Left renal pelvis (tissue), 4 donors: ENCODE data around the gene RNF31. TPM values are rescaled to one million over a fixed set of nuclear protein-coding genes. Genes with fewer than 3 reads are reported as not detected.
"Not testable (repeated sequence)": the region's sequence is repeated elsewhere in the genome, so short reads cannot be mapped to it uniquely, and the experiment has no call there.

Experiments used
- DNase-seq, 4 donors: peaks; one replicate each; pipeline ENCODE4 v3.0.0-alpha.2; 2013; ENCODE audit warnings: low read depth in 4 of 4, low spot score in 3 of 4
- polyA plus RNA-seq, 4 donors: library from polyadenylated mRNA; unstranded; fragments of 120-200 nt; gene quantifications; one replicate each; pipeline ENCODE4 v1.2.1, GENCODE V29; 2013; ENCODE audit not compliant: insufficient read length in 4 of 4

RNF31 gene
- 10 to 100 TPM; 44.8 to 59.8 (median 47.4) TPM for polyA plus RNA-seq

DNA sequence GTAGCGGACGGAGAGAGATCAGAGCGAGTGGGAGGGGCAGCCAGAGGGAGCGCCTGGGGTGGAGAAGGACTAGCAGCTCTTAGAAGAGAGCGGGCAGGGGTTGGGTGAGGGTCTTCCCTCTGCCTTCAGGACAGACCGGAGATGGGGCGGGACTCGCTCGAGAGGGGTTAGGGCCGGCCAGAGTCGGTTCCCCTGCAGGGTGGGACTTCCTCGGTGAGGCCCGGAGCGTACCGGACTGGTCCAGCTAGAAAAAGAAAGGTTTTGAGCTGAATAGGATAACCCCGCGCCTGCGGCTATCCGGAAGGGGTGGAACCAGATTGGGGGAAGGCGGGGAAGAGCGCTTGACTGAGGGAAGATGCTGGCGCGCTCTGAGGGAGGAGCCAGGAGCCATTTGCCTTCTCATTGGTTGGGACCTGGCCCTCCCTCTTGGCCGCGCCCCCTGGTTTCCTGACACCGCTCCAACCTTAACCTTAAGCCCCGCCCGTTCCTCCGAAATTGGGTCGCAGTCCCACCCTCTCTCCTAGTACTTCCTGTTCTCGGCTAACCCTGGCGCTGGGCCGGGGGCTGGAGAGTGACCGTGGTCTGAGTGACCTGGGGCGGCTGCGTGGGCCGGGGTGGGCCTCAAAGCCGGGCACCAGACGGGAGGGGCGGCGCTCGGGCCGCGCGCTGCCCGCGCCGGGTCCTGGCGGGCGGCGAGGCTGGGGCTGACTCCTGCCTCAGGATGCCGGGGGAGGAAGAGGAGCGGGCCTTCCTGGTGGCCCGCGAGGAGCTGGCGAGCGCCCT lies at the start of gene RNF31:
RNF31 (plus strand) TSS at position 521 of the 783 bp plus-strand sequence; CDS start at position 722, 201 bp downstream.
- peak; percentile 95 to 97 (median 96) for DNase-seq

DNA sequence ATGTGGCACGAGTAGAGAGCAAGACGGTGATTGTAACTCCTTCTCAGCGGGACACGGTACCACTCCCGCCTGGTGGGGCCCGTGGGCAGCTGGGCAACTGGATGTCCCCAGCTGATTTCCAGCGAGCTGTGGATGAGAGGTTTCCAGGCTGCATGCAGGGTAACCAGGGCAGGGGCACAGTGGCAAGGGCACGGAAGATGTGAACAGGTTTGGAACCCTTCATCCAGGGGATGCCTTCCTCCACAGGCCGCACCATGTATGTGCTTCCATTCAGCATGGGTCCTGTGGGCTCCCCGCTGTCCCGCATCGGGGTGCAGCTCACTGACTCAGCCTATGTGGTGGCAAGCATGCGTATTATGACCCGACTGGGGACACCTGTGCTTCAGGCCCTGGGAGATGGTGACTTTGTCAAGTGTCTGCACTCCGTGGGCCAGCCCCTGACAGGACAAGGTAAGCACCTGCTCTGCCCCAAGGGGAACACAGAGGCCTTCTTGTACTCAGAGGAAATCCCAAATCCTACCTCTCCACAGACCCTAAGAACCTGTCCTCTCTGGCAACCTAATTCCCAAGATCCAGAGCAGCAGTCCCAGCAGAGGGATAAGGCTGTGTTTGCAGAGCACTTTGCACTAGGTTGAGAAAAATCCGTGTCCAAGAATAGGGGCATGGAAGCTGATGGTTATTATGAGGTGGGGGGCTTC lies 48.9 kb upstream of the RNF31 start:
- no peak for DNase-seq

DNA sequence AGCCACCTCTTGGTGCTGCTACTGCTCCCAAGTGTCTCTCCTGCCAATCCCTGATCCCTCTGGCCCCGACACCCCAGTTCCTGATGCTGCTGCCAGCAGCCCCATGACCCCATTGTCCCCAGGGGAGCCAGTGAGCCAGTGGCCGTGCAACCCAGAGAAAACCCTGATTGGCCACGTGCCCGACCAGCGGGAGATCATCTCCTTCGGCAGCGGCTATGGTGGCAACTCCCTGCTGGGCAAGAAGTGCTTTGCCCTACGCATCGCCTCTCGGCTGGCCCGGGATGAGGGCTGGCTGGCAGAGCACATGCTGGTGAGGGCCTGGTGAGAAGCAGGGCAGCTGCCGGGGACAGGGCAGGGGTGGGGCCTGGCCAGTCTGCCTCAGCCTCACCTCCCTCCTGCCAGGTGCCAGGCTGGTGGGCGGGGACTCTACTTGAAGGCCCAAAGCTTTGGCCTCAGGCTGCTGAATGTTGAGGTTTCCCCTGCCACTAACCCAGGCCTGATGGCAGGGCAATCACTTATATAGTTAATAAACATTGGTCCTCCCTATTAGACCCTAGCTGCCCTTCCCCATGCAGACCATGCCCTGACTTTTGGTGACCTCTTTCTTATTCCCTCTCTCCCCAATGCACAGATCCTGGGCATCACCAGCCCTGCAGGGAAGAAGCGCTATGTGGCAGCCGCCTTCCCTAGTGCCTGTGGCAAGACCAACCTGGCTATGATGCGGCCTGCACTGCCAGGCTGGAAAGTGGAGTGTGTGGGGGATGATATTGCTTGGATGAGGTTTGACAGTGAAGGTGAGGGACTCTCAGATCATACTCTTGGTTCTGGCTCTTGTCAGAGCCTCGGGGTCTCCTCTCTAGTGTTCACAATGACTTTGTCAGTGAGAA lies 48.1 kb upstream of the RNF31 start:
- no peak for DNase-seq

GRCh38 chr14:24100197-24100981 lies 46.9 kb upstream of the RNF31 start:
- no peak for DNase-seq

GRCh38 chr14:24100982-24101494 lies 46.3 kb upstream of the RNF31 start:
- no peak for DNase-seq

DNA sequence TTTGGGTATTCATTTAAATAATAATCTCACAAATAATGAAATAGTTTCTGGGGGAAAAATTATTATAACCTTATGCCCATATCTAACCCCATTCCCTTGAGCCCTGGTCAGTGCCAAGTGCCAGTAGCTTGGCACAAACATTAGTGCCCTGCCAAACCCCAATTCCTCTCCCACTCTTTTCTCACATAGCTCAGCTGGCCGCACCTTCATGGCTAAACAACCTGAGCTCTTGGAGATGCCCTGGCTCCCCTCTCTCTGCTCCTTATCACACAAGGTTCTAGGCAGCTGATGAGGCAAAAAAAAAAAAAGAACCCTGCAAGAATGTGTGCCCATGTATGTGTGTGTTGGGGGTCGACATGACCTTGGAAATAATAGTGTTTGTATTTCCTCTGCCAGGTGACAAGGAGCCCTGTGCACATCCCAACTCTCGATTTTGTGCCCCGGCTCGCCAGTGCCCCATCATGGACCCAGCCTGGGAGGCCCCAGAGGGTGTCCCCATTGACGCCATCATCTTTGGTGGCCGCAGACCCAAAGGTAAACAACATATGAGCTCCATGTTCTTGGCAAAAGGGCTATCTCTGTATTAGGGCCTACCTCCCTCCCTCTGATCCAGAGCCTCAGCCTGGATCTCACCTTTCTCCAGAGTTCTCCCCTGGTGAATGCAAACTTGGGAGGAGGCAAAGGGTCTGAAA lies 44.8 kb upstream of the RNF31 start:
- no peak for DNase-seq

DNA sequence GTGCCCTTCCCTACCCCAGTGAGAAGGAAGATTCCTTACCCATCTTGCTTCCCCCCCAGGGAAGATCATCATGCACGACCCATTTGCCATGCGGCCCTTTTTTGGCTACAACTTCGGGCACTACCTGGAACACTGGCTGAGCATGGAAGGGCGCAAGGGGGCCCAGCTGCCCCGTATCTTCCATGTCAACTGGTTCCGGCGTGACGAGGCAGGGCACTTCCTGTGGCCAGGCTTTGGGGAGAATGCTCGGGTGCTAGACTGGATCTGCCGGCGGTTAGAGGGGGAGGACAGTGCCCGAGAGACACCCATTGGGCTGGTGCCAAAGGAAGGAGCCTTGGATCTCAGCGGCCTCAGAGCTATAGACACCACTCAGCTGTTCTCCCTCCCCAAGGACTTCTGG lies 43.8 kb upstream of the RNF31 start:
- no peak for DNase-seq

GRCh38 chr14:24105609-24106239 lies 41.6 kb upstream of the RNF31 start:
- not testable (repeated sequence) for DNase-seq

DNA sequence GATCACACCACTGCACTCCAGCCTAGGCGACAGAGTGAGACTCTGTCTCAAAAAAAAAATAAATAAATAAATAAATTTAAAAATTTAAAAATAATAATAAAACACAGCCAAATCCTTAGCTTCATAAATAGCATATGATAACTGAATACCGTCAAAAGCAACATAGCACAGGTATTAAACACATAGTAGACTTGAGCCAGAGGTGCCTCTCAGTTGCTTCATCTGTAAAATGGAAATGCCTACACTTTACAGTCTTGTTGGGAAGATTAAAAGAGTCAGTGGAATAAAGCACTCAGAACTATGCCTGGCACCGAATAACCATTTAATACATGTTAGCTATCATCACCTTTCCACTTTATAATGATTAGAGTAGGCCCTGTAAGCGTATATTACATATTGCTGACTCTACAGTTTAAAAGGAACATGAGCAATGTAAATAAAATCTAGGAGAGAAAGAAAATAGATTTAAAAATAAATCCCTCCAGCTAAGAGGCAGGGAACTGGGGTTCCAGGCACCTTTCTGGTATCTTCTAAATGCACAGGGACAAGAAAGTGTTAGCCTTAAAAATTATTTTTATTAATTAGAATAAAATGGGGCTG lies 40.5 kb upstream of the RNF31 start:
- no peak for DNase-seq

GRCh38 chr14:24108336-24108874 lies 38.9 kb upstream of the RNF31 start:
- no peak for DNase-seq

DNA sequence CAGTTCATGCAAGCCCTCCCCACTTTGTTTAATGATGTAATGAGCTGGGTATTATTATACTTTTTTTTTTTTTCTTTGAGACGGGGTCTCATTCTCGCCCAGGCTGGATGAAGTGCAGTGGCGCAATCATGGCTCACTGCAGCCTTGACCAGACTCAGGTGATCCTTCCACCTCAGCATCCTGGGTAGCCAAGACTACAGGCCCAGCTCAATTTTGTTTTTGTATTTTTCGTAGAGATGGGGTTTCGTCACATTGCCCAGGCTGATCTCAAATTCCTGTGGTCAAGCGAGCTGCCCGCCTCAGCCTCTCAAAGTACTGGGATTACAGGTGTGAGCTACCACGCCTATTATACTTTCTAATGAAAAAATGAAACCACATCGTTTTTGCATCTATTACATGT lies 37.2 kb upstream of the RNF31 start:
- no peak for DNase-seq

GRCh38 chr14:24110523-24110922 lies 36.8 kb upstream of the RNF31 start:
- no peak for DNase-seq

DNA sequence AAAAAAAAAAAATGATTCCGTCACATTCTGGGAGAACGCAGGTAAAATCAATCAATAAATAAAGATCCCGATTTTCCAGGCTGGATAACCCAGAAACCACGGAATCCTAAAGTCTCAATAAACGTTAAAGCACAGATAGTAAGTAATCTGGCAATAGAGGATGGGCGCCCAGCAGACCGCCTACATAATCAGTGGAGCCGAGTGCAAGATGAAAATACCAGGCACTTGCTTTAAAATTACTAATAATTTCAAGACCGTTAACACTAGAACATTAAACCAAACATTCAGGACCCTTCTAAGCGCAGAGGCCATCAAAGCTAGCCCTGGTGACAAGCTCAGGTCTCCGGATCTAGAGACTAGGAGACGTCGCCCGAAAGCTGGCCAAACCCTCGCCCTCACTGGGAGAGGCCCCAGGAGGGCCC lies 33.9 kb upstream of the RNF31 start:
- no peak for DNase-seq

DNA sequence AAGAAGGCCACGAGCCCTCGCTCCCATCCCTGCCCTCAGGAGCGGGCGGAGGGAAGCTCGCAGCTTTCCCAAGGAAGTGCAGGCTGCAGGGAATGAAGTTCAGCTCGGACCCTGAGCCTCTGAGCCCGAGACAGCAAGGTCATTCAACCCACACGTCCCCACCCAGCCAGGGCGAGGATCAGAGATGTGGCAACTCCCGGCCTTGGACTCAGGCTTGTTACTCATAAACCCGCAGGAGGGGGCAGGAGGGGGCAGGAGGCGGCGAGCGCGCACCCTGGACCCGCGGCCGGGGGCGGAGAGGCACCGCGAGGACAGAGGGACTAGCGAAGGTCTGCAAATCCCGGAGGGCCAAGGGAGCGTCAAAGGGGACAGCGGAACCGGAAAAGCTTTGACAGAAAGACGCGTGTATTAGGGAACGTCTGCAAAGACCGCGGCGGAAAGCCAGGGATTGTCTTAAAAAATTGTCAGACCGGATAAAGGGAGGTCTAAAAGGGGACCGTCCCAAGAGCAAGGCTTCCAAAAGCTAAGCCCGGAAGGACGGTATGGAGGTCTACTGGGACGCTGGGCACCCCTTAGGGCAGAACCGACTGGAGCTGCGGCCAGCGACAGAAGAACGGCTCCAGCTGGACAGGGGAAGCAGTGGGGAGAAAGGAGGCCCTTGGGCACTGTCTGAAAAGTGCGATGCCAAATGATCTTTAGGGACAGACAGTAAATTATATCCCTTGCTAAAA lies 33.3 kb upstream of the RNF31 start:
- DNase-seq: peak; percentile 70 to 81 (median 76)

GRCh38 chr14:24114532-24115421 lies 32.5 kb upstream of the RNF31 start, which contains the start of the genes DCAF11 and NRL:
TSS of gene DCAF11 (plus strand) at chr14:24114777. CDS start at chr14:24115595, 818 bp downstream.
TSS of gene NRL (minus strand) at chr14:24114949. CDS start at chr14:24082848, 32,101 bp downstream.
- peak; percentile 99 for DNase-seq

GRCh38 chr14:24115422-24116127 lies 31.7 kb upstream of the RNF31 start:
- DNase-seq: no peak
